H1 (cell line): ENCODE data around the gene APOBEC3F. TPM values are rescaled to one million over a fixed set of nuclear protein-coding genes. Genes with fewer than 3 reads are reported as not detected.

Experiments used
- BRCA1 ChIP-seq: IDR thresholded peaks from 2 replicates; pipeline ENCODE4 v1.6.1; 2012; ENCODE audit warnings: low read depth, low read length, improper control_type of control experiment
- CHD7 ChIP-seq: fragments of 300-600 bp; sonication (generic); IDR thresholded peaks from 2 replicates; pipeline ENCODE4 v1.7.1; 2012; ENCODE audit warnings: low read length, moderate library complexity, mild to moderate bottlenecking, inconsistent platforms; ENCODE audit not compliant: insufficient replicate concordance
- PHF8 ChIP-seq: fragments of 200-600 bp; sonication (generic); conservative IDR thresholded peaks from 2 replicates; pipeline ENCODE4 v1.7.1; 2012; ENCODE audit warnings: low read depth, mild to moderate bottlenecking, inconsistent platforms, low read length, moderate library complexity
- SIX5 ChIP-seq: IDR thresholded peaks from 2 replicates; pipeline ENCODE4 v1.6.1; 2011; ENCODE audit warnings: mild to moderate bottlenecking, low read depth, low read length
- SP1 ChIP-seq: IDR thresholded peaks from 2 replicates; pipeline ENCODE4 v1.6.1; 2011; ENCODE audit warnings: low read depth, low read length
- TBP ChIP-seq: IDR thresholded peaks from 2 replicates; pipeline ENCODE4 v1.6.1; 2011; ENCODE audit warnings: low read depth, low read length, improper control_type of control experiment
- USF2 ChIP-seq: IDR thresholded peaks from 2 replicates; pipeline ENCODE4 v1.6.1; 2011; ENCODE audit warnings: low read length, improper control_type of control experiment
- polyA plus RNA-seq, 7 experiments: library from polyadenylated mRNA; depleted of rRNA in 3 of 7; stranded (reverse) in 5 of 7; unstranded in 2 of 7; fragments of >200 nt in 5 of 7; fragments of 200-250 nt in 2 of 7; gene quantifications; 1 replicate in 5 of 7; 2 replicates in 1 of 7; 4 replicates in 1 of 7; pipeline versions ENCODE4 v1.2.1 to v1.2.3, GENCODE V29; 2011 to 2013; ENCODE audit warnings: missing spikeins in 2 of 7, mixed read lengths in 2 of 7
- total RNA-seq: library from RNA; stranded (reverse); fragmentation: NEBNext Ultra II Directional; extraction: Animal tissue kit (Norgen Biotek cat#: 25700); gene quantifications from 2 replicates; pipeline ENCODE4 v1.2.1, GENCODE V29; 2021

Gene APOBEC3F
- total and polyA plus RNA-seq, 2 of the 8 experiments (the other 6 are each of a cell fraction or from before 2014, with no cell fraction given): 4.0 to 7.3 TPM

- no peak for TF ChIP-seq USF2
- no peak for TF ChIP-seq TBP
- no peak for TF ChIP-seq SIX5
- no peak for TF ChIP-seq SP1
- no peak for TF ChIP-seq BRCA1
- no peak for TF ChIP-seq CHD7
- TF ChIP-seq PHF8: no peak
Observed at GRCh38 chr22:39027717-39028116, 12.9 kb upstream of the APOBEC3F start (continued).
